Testis (tissue), 2 donors: Measurements from ENCODE around the gene IL1RAPL1.

Experiments used
- CTCF ChIP-seq, 3 experiments: fragments of 450-650 bp in 2 of 3; fragments of 200-600 bp in 1 of 3; sonication (generic) in 1 of 3; IDR thresholded peaks; one replicate each; pipeline ENCODE4 v1.5.1; 2016 to 2019; ENCODE audit warnings: antibody characterized with exemption in 3 of 3, mild to moderate bottlenecking in 2 of 3, moderate library complexity in 1 of 3
- POLR2A ChIP-seq: fragments of 450-650 bp; IDR thresholded peaks from one replicate; pipeline ENCODE4 v1.6.1; 2017; ENCODE audit warnings: antibody characterized with exemption, mild to moderate bottlenecking, moderate library complexity

- TF ChIP-seq POLR2A (no peak), CTCF (IDR thresholded peaks at IDR 0.05) (no peak)
Observed at GRCh38 chrX:29842552-29842951, 1255.3 kb downstream of the IL1RAPL1 start.
